ENCODE data around the gene CD300A. TPM values are rescaled to one million over a fixed set of nuclear protein-coding genes. Genes with fewer than 3 reads are reported as not detected.
A peak's percentile ranks its signal among the peaks of the same experiment; 100 is the strongest.

Gene CD300A
- total RNA-seq, 2 donors from 2014 or later = 0.46 to 4.0 TPM

GRCh38 chr17:74464730-74465377 lies 1.6 kb upstream of the CD300A start:
- DNase-seq (ENCODE audit: low spot score in 2 of 2) = no peak
- H3K36me3 Mint-ChIP-seq = no peaks in the 10 kb centered on the region
- no peak for ATAC-seq
- no peak overlapping the region for H3K27ac Mint-ChIP-seq
- peaks cover 0 to 4% of the 10 kb centered on the region in 2 donors for H3K9me3 Mint-ChIP-seq

- H3K27ac Mint-ChIP-seq = no peak overlapping the region
- H3K9me3 Mint-ChIP-seq = peaks cover 0 to 4% of the 10 kb centered on the region in 2 donors
- H3K36me3 Mint-ChIP-seq = no peaks in the 10 kb centered on the region
- DNase-seq (ENCODE audit: low spot score in 2 of 2) (no peak), ATAC-seq (no peak)
These were observed 890 bp upstream of the CD300A start for GRCh38 chr17:74465378-74466110.

- Mint-ChIP-seq H3K36me3 (no peaks in the 10 kb centered on the region), H3K27ac (peak overlapping the region in 1 of 2 donors; percentile 77), H3K9me3 (peaks cover 0 to 4% of the 10 kb centered on the region in 2 donors)
- ATAC-seq = peak; percentile 25 to 38
- DNase-seq (ENCODE audit: low spot score in 2 of 2) = no peak
These were observed 372 bp downstream of the CD300A start for GRCh38 chr17:74466828-74467184.

- H3K36me3 Mint-ChIP-seq = no peaks in the 10 kb centered on the region
- no peak for DNase-seq (ENCODE audit: low spot score in 2 of 2)
- peak in 1 of 2 donors; percentile 24 for ATAC-seq
These were observed 952 bp downstream of the CD300A start for GRCh38 chr17:74467221-74467951.

GRCh38 chr17:74471341-74471740 lies 4.9 kb downstream of the CD300A start:
- Mint-ChIP-seq H3K27ac (no peak overlapping the region), H3K36me3 (peaks cover 16 to 20% of the 10 kb centered on the region in 2 donors)
- peak in 1 of 2 donors; percentile 35 for ATAC-seq

More at GRCh38 chr17:74467221-74467951, 952 bp downstream of the CD300A start:
- Mint-ChIP-seq H3K27ac (no peak overlapping the region), H3K9me3 (peaks cover 0 to 4% of the 10 kb centered on the region in 2 donors)

GRCh38 chr17:74472890-74473289 lies 6.5 kb downstream of the CD300A start:
- DNase-seq (ENCODE audit: low spot score in 2 of 2) = no peak
- ATAC-seq = no peak
- H3K27ac Mint-ChIP-seq = peak overlapping the region in 1 of 2 donors; percentile 70

More at GRCh38 chr17:74471341-74471740, 4.9 kb downstream of the CD300A start:
- peaks cover 0 to 16% of the 10 kb centered on the region in 2 donors for H3K9me3 Mint-ChIP-seq
- DNase-seq (ENCODE audit: low spot score in 2 of 2) = no peak

GRCh38 chr17:74473294-74473693 lies 6.9 kb downstream of the CD300A start:
- Mint-ChIP-seq H3K9me3 (peaks cover 0 to 21% of the 10 kb centered on the region in 2 donors), H3K36me3 (peaks cover 16 to 20% of the 10 kb centered on the region in 2 donors), H3K27ac (peak overlapping the region; percentile 65 to 70)
- DNase-seq (ENCODE audit: low spot score in 2 of 2) (no peak), ATAC-seq (no peak)

More at GRCh38 chr17:74472890-74473289, 6.5 kb downstream of the CD300A start:
- H3K36me3 Mint-ChIP-seq = peaks cover 16 to 20% of the 10 kb centered on the region in 2 donors
- H3K9me3 Mint-ChIP-seq = peaks cover 0 to 21% of the 10 kb centered on the region in 2 donors

- ATAC-seq (peak in 1 of 2 donors; percentile 28), DNase-seq (ENCODE audit: low spot score in 2 of 2) (no peak)
- Mint-ChIP-seq H3K9me3 (peaks cover 0 to 21% of the 10 kb centered on the region in 2 donors), H3K27ac (peak overlapping the region in 1 of 2 donors; percentile 70), H3K36me3 (peaks cover 16 to 20% of the 10 kb centered on the region in 2 donors)
These were observed 7.8 kb downstream of the CD300A start for GRCh38 chr17:74474043-74474792.

GRCh38 chr17:74475189-74475588 lies 8.8 kb downstream of the CD300A start:
- Mint-ChIP-seq H3K36me3 (peaks cover 16 to 20% of the 10 kb centered on the region in 2 donors), H3K27ac (no peak overlapping the region), H3K9me3 (peaks cover 0 to 21% of the 10 kb centered on the region in 2 donors)
- ATAC-seq = peak in 1 of 2 donors; percentile 45
- no peak for DNase-seq (ENCODE audit: low spot score in 2 of 2)

GRCh38 chr17:74477411-74477810 lies 11.0 kb downstream of the CD300A start:
- ATAC-seq (no peak), DNase-seq (ENCODE audit: low spot score in 2 of 2) (no peak)
- H3K36me3 Mint-ChIP-seq = peaks cover 16 to 20% of the 10 kb centered on the region in 2 donors
- no peak overlapping the region for H3K27ac Mint-ChIP-seq
- H3K9me3 Mint-ChIP-seq = peaks cover 0 to 21% of the 10 kb centered on the region in 2 donors

- H3K36me3 Mint-ChIP-seq = peaks cover 14 to 20% of the 10 kb centered on the region in 2 donors
- DNase-seq (ENCODE audit: low spot score in 2 of 2) (no peak), ATAC-seq (peak; percentile 82 to 87)
- peak overlapping the region; percentile 32 to 38 for H3K27ac Mint-ChIP-seq
- peaks cover 0 to 21% of the 10 kb centered on the region in 2 donors for H3K9me3 Mint-ChIP-seq
These were observed 12.1 kb downstream of the CD300A start for GRCh38 chr17:74478420-74479100.

- peaks cover 4 to 9% of the 10 kb centered on the region in 2 donors for H3K36me3 Mint-ChIP-seq
- ATAC-seq = no peak
- peaks cover 0 to 14% of the 10 kb centered on the region in 2 donors for H3K9me3 Mint-ChIP-seq
- H3K27ac Mint-ChIP-seq = peak overlapping the region; percentile 32 to 46
- no peak for DNase-seq (ENCODE audit: low spot score in 2 of 2)
These were observed 13.9 kb downstream of the CD300A start for GRCh38 chr17:74480290-74480689.

GRCh38 chr17:74481621-74482020 lies 15.2 kb downstream of the CD300A start:
- DNase-seq (ENCODE audit: low spot score in 2 of 2) (no peak), ATAC-seq (no peak)
- Mint-ChIP-seq H3K9me3 (peaks cover 0 to 2% of the 10 kb centered on the region in 2 donors), H3K36me3 (no peaks in the 10 kb centered on the region), H3K27ac (peak overlapping the region in 1 of 2 donors; percentile 93)

GRCh38 chr17:74484066-74484465 lies 17.6 kb downstream of the CD300A start:
- Mint-ChIP-seq H3K36me3 (no peaks in the 10 kb centered on the region), H3K27ac (no peak overlapping the region), H3K9me3 (peaks cover 0 to 4% of the 10 kb centered on the region in 2 donors)
- ATAC-seq = no peak
- DNase-seq (ENCODE audit: low spot score in 2 of 2) = no peak

GRCh38 chr17:74485022-74485743 lies 18.7 kb downstream of the CD300A start:
- no peak for ATAC-seq
- Mint-ChIP-seq H3K27ac (no peak overlapping the region), H3K9me3 (peaks cover 0 to 4% of the 10 kb centered on the region in 2 donors), H3K36me3 (no peaks in the 10 kb centered on the region)
- DNase-seq (ENCODE audit: low spot score in 2 of 2) = no peak
